SK-N-SH (cell line): ENCODE data around the gene TBC1D5. TPM values are rescaled to one million over a fixed set of nuclear protein-coding genes. Genes with fewer than 3 reads are reported as not detected.

Experiments used
- CTCF ChIA-PET: fragments of 300-600, 350-600 bp; formaldehyde crosslinking; extraction: SDS; loops from one replicate; lab custom pipeline; 2021; lab: Yijun Ruan, JAX
- POLR2A ChIA-PET: fragments of 350-600 bp; sonication (Branson Sonifier 250); formaldehyde crosslinking; extraction: SDS; loops from one replicate; lab custom pipeline; 2020; ENCODE audit warnings: antibody characterized with exemption, inconsistent platforms; lab: Yijun Ruan, JAX
- DNase-seq: peaks from one replicate; pipeline ENCODE4 v3.0.0; 2012
- H2AFZ ChIP-seq: fragments of 200-600 bp; sonication (generic); 2 replicates; pipeline ENCODE4 v1.8.1; 2016; ENCODE audit warnings: antibody characterized with exemption, mild to moderate bottlenecking, low read depth
- H3F3A ChIP-seq: fragments of 200-600 bp; sonication (generic); replicated peaks from 2 replicates; pipeline ENCODE3; 2016; ENCODE audit warnings: antibody characterized with exemption, mild to moderate bottlenecking; ENCODE audit not compliant: insufficient read depth
- H3K27ac ChIP-seq, 2 experiments: fragments of 200-500 bp in 1 of 2; fragments of 200-600 bp in 1 of 2; sonication (Bioruptor generic) in 1 of 2; sonication (generic), shearing (Covaris generic) in 1 of 2; 2 replicates each; pipeline versions ENCODE4 v1.5.1 to v1.6.1; 2014 to 2016; ENCODE audit warnings: low read depth in 2 of 2, inconsistent platforms in 1 of 2, low read length in 1 of 2, mild to moderate bottlenecking in 1 of 2, mixed read lengths in 1 of 2
- H3K27me3 ChIP-seq: fragments of 200-600 bp; sonication (generic), shearing (Covaris generic); 2 replicates; pipeline ENCODE4 v1.6.1; 2016; ENCODE audit warnings: mixed run types; ENCODE audit not compliant: insufficient read depth
- H3K36me3 ChIP-seq, 2 experiments: fragments of 200-500 bp in 1 of 2; fragments of 200-600 bp in 1 of 2; sonication (Bioruptor generic) in 1 of 2; sonication (generic) in 1 of 2; replicated peaks in 1 of 2; 2 replicates each; pipeline versions ENCODE3 to v1.5.1; 2014 to 2016; ENCODE audit warnings: low read length in 1 of 2, mild to moderate bottlenecking in 1 of 2; ENCODE audit not compliant: insufficient read depth in 2 of 2, control insufficient read depth in 1 of 2
- H3K4me1 ChIP-seq, 2 experiments: fragments of 200-500 bp in 1 of 2; fragments of 200-600 bp in 1 of 2; sonication (Bioruptor generic) in 1 of 2; sonication (generic), shearing (Covaris generic) in 1 of 2; 2 replicates each; pipeline versions ENCODE4 v1.5.1 to v1.6.1; 2014 to 2016; ENCODE audit warnings: low read depth in 1 of 2, low read length in 1 of 2, mixed run types in 1 of 2; ENCODE audit not compliant: insufficient read depth in 2 of 2, control insufficient read depth in 1 of 2
- H3K4me2 ChIP-seq: fragments of 200-600 bp; sonication (generic), shearing (Covaris generic); 2 replicates; pipeline ENCODE4 v1.6.1; 2017; ENCODE audit warnings: mixed run types
- H3K4me3 ChIP-seq, 2 experiments: fragments of 200-500 bp in 1 of 2; fragments of 200-600 bp in 1 of 2; sonication (Bioruptor generic) in 1 of 2; sonication (generic), shearing (Covaris generic) in 1 of 2; 2 replicates each; pipeline versions ENCODE4 v1.5.1 to v1.8.1; 2014 to 2016; ENCODE audit warnings: low read depth in 2 of 2, inconsistent platforms in 1 of 2, low read length in 1 of 2, mild to moderate bottlenecking in 1 of 2, mixed read lengths in 1 of 2, moderate library complexity in 1 of 2
- H3K79me2 ChIP-seq: fragments of 200-600 bp; sonication (generic); 2 replicates; pipeline ENCODE4 v1.8.1; 2017; ENCODE audit warnings: mild to moderate bottlenecking; ENCODE audit not compliant: insufficient read depth
- H3K9ac ChIP-seq: fragments of 200-600 bp; sonication (generic); 2 replicates; pipeline ENCODE4 v1.6.1; 2017; ENCODE audit warnings: mixed run types
- H3K9me2 ChIP-seq: fragments of 200-600 bp; sonication (generic); 2 replicates; pipeline ENCODE4 v1.6.1; 2017; ENCODE audit warnings: mixed run types
- H3K9me3 ChIP-seq: fragments of 200-600 bp; sonication (generic); 2 replicates; pipeline ENCODE4 v1.6.1; 2017; ENCODE audit warnings: mixed run types, mild to moderate bottlenecking, moderate library complexity
- H4K20me1 ChIP-seq: fragments of 200-600 bp; sonication (generic); 2 replicates; pipeline ENCODE4 v1.6.1; 2017; ENCODE audit warnings: mild to moderate bottlenecking, mixed run types; ENCODE audit not compliant: insufficient read depth
- ELF1 ChIP-seq: IDR thresholded peaks from 2 replicates; pipeline ENCODE4 v1.4.0; 2012
- EP300 ChIP-seq, 2 experiments: IDR thresholded peaks; 2 replicates each; pipeline versions ENCODE4 v1.4.0 to v1.6.1; 2012; ENCODE audit warnings: borderline replicate concordance in 1 of 2, low read depth in 1 of 2, low read length in 1 of 2
- FOXJ3 ChIP-seq: sonication (generic); formaldehyde crosslinking; IDR thresholded peaks from 2 replicates; pipeline ENCODE4 v1.5.1; 2020; ENCODE audit warnings: mild to moderate bottlenecking, missing genetic modification reagents
- IRF3 ChIP-seq: fragments of 150-350 bp; IDR thresholded peaks from 2 replicates; pipeline ENCODE4 v1.6.1; 2016; ENCODE audit warnings: mild to moderate bottlenecking, low read depth, low read length
- MAX ChIP-seq: IDR thresholded peaks from 2 replicates; pipeline ENCODE4 v1.4.0; 2012; ENCODE audit warnings: low read depth
- MEF2A ChIP-seq: IDR thresholded peaks from 2 replicates; pipeline ENCODE4 v1.4.0; 2012; ENCODE audit warnings: low read depth, borderline replicate concordance
- NRF1 ChIP-seq: IDR thresholded peaks from 2 replicates; pipeline ENCODE4 v1.6.1; 2012; ENCODE audit warnings: low read depth, mild to moderate bottlenecking, low read length
- RAD21 ChIP-seq: IDR thresholded peaks from 2 replicates; pipeline ENCODE4 v1.6.1; 2012; ENCODE audit warnings: mild to moderate bottlenecking, low read length
- RCOR1 ChIP-seq: fragments of 150-350 bp; IDR thresholded peaks from 2 replicates; pipeline ENCODE4 v1.6.1; 2017; ENCODE audit warnings: antibody characterized with exemption, low read length
- SIN3A ChIP-seq: IDR thresholded peaks from 2 replicates; pipeline ENCODE4 v1.6.1; 2012; ENCODE audit warnings: low read depth, mild to moderate bottlenecking, low read length, moderate library complexity, borderline replicate concordance
- WGBS: methylation state at CpG from one replicate; pipeline ENCODE4 v1.1.6; 2017; ENCODE audit warnings: low lambda C conversion rate; 5-methylcytosine and 5-hydroxymethylcytosine counted together
- polyA plus RNA-seq, 3 experiments: library from polyadenylated mRNA; depleted of rRNA; stranded (reverse); fragments of >200 nt; gene quantifications; 2 replicates each; pipeline ENCODE4 v1.2.3, GENCODE V29; 2012
- TF ChIP-seq, protein P1 (sequence below): fragments of 200-600 bp; sonication (generic); IDR thresholded peaks from 2 replicates; pipeline ENCODE4 v1.6.1; 2017; ENCODE audit warnings: antibody characterized with exemption, mild to moderate bottlenecking, moderate library complexity
- TF ChIP-seq, protein P2 (sequence below): fragments of 150-350 bp; IDR thresholded peaks from 2 replicates; pipeline ENCODE4 v1.6.1; 2017; ENCODE audit warnings: antibody characterized with exemption, low read length, low read depth, borderline replicate concordance

Gene TBC1D5
- polyA plus RNA-seq, 1 of the 3 experiments (the other 2 are of a cell fraction): 19.5 TPM

GRCh38 chr3:17544632-17545031 is 197.8 kb downstream of the TBC1D5 start:
- no peak overlapping the region for H3K27ac ChIP-seq
- no peaks in the 10 kb centered on the region for H3K27me3 ChIP-seq
- H3F3A ChIP-seq: no peaks in the 10 kb centered on the region
- ChIA-PET POLR2A (interaction anchor here (1.8 kb wide), 1 partner anchor 198 kb away, joined by 5 read pairs; the partner anchor contains the start of gene TBC1D5), CTCF (interaction anchor here (0.7 to 1.9 kb wide), 7 partner anchors 10 to 297 kb away, joined by 3 to 10 read pairs (median 5); no protein-coding TSS in a partner anchor)
- peaks cover 3% of the 10 kb centered on the region; the same call in 1 of the 2 replicates for H4K20me1 ChIP-seq
- H3K79me2 ChIP-seq: peaks cover 5% of the 10 kb centered on the region; the same call in 1 of the 2 replicates
- peaks cover 0 to 4% of the 10 kb centered on the region in 2 experiments for H3K36me3 ChIP-seq
- H3K4me1 ChIP-seq: no peaks in the 10 kb centered on the region; a peak in 1 of 4 replicates
- no peak for DNase-seq
- no peak overlapping the region for H2AFZ ChIP-seq
- WGBS: 96% methylated on average over 2 of the region's 2 CpGs
- H3K9me2 ChIP-seq: no peaks in the 10 kb centered on the region
- H3K4me2 ChIP-seq: no peak overlapping the region
- no peaks in the 10 kb centered on the region for H3K9me3 ChIP-seq
- H3K4me3 ChIP-seq: no peak overlapping the region
- H3K9ac ChIP-seq: no peak overlapping the region
- TF ChIP-seq ELF1: no peak
- peak; percentile 43; the same call in 1 of the 2 replicates for TF ChIP-seq RAD21
- no peak for TF ChIP-seq FOXJ3 (CRISPR knock-in tag)
- TF ChIP-seq, protein P1, sequence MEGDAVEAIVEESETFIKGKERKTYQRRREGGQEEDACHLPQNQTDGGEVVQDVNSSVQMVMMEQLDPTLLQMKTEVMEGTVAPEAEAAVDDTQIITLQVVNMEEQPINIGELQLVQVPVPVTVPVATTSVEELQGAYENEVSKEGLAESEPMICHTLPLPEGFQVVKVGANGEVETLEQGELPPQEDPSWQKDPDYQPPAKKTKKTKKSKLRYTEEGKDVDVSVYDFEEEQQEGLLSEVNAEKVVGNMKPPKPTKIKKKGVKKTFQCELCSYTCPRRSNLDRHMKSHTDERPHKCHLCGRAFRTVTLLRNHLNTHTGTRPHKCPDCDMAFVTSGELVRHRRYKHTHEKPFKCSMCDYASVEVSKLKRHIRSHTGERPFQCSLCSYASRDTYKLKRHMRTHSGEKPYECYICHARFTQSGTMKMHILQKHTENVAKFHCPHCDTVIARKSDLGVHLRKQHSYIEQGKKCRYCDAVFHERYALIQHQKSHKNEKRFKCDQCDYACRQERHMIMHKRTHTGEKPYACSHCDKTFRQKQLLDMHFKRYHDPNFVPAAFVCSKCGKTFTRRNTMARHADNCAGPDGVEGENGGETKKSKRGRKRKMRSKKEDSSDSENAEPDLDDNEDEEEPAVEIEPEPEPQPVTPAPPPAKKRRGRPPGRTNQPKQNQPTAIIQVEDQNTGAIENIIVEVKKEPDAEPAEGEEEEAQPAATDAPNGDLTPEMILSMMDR: peak; percentile 44

GRCh38 chr3:17542591-17542990 is 199.8 kb downstream of the TBC1D5 start:
- TF ChIP-seq MAX: no peak
- TF ChIP-seq IRF3: no peak
- no peak for TF ChIP-seq RCOR1
- TF ChIP-seq NRF1: no peak
- no peak for TF ChIP-seq MEF2A
- no peak for TF ChIP-seq EP300 (IDR thresholded peaks at IDR 0.05; ENCODE audit: borderline replicate concordance in 1 of 2, low read depth in 1 of 2, low read length in 1 of 2)
- TF ChIP-seq, protein P2, sequence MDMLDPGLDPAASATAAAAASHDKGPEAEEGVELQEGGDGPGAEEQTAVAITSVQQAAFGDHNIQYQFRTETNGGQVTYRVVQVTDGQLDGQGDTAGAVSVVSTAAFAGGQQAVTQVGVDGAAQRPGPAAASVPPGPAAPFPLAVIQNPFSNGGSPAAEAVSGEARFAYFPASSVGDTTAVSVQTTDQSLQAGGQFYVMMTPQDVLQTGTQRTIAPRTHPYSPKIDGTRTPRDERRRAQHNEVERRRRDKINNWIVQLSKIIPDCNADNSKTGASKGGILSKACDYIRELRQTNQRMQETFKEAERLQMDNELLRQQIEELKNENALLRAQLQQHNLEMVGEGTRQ: no peak
- TF ChIP-seq SIN3A: no peak
- TF ChIP-seq, protein P1: no peak
- TF ChIP-seq FOXJ3 (CRISPR knock-in tag): no peak
- TF ChIP-seq, all 33 proteins: peak for 0
- Histone ChIP-seq H3K79me2 (peaks cover 5% of the 10 kb centered on the region; the same call in 1 of the 2 replicates), H3K4me3 (no peak overlapping the region), H2AFZ (no peak overlapping the region), H3K4me2 (no peak overlapping the region), H3F3A (no peaks in the 10 kb centered on the region), H4K20me1 (peaks cover 3% of the 10 kb centered on the region; the same call in 1 of the 2 replicates), H3K36me3 (peaks cover 0 to 4% of the 10 kb centered on the region in 2 experiments), H3K4me1 (no peaks in the 10 kb centered on the region; a peak in 1 of 4 replicates), H3K9ac (no peak overlapping the region), H3K9me3 (no peaks in the 10 kb centered on the region), H3K9me2 (no peaks in the 10 kb centered on the region), H3K27me3 (no peaks in the 10 kb centered on the region), H3K27ac (no peak overlapping the region)
- POLR2A ChIA-PET: no interaction called here
- CTCF ChIA-PET: no interaction called here
- DNase-seq: no peak
- 87% methylated on average over 1 of the region's 1 CpG for WGBS
